Measurements from ENCODE around the gene CLN6.
"Not testable (repeated sequence)": the region's sequence is repeated elsewhere in the genome, so short reads cannot be mapped to it uniquely, and the experiment has no call there.

CLN6 gene

DNA sequence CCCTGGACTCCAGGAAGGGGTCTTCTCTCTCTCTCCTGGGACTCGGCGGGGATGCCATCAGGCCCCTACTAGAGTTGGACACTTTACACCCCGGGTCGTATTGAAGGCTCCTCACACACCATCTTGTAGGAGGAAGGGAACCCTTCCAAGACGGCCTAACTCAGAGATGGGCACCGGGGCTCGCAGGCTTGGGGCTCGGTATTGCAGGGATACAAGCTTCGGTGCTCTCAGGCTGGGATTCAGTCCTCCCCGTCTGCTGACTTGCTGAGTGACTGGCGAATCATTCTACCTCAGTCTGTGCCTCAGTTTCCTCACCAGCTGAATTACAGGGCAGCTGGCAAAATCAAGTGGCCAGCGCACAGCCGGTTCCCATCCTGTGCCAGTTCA lies 24.0 kb downstream of the CLN6 start:
- DNase-seq = no peak

DNA sequence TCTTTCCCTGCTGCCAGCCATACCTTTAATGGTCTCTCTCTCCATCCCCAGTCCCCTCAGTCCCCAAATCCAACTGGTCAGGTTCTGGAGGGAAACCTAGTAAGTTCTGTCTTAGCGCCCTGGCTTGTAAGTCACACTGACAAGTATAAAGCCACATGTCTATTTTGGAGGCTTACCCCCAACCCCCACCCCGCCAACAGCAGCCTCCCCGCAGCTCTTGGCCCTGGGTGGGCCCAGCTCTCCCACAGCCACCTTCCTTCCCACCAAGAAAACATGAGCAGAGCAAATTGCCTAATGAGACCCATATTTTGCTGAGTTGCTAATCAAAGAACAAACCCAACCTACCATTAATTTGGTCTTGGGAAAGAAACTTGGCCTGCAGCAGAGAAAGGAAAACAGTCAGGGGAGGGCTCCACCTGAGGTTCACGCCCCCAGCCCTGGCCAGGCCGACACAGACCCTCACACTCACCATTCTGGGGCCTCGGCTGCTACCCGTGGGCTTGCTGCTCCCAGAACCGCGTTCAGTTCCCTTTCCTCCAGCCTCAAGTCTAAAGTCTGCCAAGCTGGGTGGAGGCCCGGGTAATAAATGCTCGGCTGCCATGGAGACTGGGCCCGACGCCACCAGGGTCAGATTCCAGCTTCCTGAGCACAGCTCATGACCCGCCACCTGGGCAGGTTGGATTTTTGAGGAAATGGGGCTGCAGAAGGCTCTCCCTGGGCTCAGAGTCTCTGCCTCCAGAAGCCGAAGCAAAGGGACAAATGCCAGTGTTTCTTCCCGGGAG lies 24.6 kb downstream of the CLN6 start, which contains the start of gene CALML4:
CALML4 (minus strand) TSS at position 557 of the 782 bp plus-strand sequence; CDS start at position 472, 85 bp downstream.
- DNase-seq = no peak

DNA sequence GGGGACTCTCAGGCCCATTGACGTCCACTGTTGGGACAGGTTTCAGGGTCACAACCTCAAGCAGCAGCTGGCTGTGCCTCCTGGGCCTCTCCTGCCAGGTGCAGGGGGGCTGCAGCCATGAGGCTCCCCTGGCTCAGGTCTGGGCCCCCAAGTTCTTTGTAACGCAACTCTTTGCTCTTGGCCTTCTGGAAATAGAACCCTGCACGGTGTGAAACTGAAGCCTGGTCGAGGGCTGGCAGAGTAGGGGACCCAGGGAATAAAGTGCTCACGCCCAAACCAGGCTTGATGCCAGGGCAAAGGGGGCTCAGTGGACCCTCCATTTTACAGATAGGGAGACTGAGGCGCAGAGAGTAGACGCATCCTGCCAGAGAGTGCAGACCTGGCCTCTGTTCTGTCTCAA lies 25.2 kb downstream of the CLN6 start:
- DNase-seq = no peak

DNA sequence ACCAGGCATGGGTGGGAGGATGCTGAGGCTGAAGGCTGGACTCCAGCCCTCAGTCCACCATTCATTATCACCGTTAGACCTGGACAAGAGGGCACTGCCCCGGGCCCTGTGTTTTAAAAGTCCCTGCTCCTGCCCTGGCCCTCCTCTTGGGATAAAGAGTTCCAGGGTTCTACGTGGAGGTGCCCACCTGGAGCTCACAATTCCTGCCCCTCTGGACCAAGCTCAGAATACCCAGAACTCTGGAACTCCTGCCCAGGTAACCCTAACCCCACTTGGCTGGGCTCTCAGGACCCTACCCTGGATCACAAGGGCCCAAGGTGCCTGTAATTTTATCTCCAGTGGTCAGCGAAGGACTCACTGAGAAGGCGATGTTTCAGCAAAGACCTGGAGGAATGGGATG lies 25.6 kb downstream of the CLN6 start:
- DNase-seq = no peak

DNA sequence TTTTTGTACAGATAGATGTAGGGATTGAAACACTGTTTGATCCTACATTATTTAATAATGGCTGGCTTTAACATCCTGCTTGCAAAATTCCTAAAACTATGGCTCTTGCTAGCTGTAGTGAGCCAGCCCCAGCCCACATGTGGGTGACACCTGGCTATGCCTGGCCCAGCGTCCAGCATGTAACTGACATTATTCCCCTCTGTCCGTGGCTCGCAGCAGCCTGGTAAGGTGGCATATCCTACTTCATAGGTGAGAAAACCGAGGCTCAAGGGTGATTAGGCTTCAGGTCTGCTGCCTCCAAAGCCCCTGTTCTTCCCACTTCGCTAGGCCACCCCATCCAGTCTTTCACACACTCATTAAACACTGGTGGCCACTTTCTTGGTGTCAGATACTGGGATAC lies 26.0 kb downstream of the CLN6 start:
- no peak for DNase-seq

DNA sequence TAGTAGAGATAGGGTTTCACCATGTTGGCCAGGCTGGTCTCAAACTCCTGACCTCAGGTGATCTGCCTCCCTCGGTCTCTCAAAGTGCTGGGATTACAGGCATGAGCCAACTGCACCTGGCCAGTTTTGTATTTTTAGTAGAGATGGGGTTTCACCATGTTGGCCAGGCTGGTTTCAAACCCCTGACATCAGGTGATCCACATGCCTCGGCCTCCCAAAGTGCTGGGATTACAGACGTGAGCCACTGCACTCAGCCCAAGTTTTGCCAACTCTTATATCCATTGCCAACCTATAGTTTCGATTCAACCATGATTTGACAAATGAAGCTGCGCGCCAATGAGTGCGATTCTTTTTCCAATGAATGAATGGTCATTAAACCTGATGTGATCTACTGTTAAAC lies 26.5 kb downstream of the CLN6 start:
- not testable (repeated sequence) for DNase-seq

DNA sequence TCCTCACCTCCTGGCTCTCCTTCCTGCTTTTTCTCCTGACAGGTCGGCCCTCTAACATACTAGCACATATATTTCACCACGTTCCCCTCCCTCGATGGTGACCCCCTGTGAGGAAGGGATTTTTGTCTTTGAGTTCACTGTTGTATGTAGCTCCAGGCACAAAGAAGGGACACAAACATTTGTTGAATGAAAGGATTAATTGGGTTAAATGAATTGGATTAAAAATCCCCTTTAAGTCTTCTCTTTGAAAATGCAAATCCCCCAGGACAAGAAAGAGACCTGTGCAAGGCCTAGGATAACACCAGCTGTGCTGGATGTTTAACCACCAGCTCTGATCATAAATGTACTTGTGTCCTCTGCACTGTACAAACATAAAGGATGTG lies 27.7 kb downstream of the CLN6 start:
- no peak for DNase-seq

DNA sequence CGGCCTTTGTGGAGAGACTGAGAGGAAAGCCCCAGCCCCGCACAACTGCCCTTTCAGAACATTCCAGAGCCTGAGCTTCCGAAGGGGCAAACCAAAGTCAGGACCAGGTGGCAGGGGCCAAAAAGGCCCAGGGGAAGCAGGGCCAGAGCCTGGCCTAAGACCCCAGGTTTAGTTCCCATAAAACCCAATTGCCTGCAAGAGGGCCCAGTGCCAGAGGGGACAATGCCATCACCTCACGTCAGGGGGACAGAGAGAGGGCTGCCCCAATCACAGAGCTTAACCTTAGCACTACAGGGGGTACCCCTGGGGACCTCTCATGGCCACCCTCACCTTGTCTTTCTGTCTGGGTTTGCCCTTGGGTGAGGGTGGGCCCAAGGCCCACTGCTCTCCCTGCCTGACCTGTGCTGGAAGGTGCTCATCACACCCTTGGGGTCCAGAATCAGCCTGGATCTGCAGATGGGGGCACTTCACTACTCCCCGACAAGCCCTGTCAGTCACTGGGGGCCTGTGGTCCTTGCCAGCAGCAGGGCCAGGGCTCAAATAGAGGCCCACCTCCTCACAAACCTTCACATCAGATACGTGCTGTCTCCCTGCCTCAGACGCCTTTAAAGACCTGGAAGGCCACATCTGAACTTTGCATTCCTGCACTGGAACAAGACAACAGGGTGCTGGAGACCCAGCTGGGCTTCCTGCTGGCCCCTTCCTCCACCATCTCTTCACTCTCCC lies 28.2 kb downstream of the CLN6 start:
- DNase-seq = no peak

DNA sequence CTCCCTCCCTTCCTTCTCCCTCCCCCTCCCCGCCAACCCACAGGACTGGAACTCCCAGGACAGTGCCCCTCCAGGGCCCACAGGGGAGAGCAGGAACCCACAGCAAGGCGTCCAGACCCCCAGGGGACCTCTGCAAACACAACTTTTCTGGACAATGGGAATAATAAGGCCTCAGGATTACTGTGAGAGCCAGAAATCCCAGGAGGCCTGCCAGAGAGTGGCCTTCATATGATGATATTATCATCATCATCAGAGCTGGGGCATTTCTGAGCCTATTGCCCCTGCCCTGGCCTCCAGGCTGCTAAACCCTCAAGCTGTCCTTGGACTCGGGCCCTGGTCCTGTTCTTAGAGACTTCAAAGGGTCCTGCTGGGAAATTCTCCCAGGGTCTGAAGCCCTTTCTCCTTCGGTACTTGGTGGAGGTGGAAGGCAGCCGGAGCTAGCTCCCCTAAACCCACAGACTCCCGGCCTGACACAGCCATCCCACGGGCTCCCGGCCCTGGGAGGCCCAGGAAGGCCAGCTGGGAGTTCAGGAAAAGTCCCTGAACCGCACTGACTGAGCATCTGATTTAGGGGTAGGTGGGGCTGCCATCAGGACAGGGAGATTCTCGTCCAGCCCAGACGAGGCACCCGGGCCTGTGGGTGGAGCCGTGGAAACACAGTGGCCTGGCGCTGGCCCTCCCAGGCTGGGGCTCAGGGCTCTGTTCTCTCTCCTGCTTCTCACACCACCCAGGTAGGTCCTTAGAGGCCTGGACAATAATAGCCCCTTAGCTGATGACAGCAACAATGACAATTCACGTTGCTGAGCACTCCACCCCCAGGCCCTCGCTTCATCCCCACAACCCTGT lies 29.3 kb downstream of the CLN6 start:
- no peak for DNase-seq

DNA sequence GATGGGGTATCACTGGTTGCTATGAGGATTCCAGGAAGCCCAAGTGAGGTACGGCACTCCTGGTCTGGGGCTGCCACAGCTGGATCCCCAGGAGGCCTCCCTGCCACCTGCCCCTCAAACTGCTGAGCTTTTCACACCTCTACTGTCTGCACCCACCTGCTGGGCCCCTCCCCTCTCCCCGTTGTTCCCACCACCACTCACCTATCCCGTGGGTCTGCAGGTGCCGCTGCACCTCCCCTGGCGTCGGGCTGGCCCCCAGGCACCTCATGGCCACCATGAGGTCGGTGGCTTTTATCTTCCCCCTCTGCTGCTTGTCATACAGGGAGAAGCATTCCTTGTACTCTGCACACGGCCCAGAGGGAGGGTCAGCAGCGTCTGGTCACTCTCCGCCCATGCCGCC lies 30.2 kb downstream of the CLN6 start:
- DNase-seq = no peak

DNA sequence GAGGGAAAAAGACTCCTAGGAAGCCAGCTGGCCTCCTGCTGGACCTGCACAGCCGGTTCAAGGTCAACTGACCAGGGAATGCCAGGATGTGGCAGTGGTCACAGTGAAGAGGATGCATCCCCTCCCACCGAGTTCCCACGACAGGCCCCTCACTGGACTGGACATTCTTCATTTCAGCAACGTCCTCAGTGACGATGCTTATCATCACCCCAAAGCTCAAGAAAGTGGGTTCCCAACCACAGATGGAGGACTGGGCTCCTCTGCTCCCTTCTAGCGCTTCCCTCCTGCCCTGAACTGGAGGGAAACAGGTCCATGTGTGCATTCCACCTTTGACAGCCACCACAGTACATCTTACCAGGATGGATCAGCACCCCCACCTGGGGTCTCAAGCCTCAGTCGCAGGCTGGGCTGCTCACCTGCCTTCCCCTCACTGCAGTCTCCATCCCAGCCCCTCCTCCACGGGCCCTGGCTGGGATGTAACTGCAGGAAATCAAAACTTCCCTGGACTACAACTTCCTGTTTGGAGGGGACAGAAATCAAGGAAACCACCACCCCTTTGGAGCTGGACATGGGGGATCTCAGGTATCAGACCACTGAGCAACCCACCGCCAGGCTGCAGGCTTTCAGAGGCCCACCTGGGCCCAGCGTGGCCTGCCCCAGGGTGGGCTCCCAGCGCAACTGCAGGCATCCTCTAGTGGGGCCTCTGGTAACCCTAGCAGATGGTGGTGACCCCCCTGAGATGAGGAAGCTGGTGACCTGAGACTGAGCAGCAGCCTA lies 31.7 kb downstream of the CLN6 start:
- DNase-seq = no peak

DNA sequence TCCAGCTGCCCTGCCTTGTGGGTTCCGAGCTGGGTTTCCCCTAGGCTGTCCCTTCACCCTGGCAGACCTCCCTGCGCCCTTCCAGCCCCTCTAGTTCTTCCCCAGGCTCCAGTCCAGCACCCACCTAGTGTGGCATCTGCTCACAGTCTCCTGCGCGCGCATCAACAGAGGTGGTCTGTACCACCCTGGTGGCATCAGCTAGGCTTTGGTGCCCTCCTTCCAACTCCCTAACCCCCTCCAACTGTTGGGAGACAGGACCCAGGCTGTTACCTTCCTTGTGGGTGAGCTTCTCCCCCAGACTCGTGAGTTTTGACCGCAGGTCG lies 32.4 kb downstream of the CLN6 start:
- no peak for DNase-seq

DNA sequence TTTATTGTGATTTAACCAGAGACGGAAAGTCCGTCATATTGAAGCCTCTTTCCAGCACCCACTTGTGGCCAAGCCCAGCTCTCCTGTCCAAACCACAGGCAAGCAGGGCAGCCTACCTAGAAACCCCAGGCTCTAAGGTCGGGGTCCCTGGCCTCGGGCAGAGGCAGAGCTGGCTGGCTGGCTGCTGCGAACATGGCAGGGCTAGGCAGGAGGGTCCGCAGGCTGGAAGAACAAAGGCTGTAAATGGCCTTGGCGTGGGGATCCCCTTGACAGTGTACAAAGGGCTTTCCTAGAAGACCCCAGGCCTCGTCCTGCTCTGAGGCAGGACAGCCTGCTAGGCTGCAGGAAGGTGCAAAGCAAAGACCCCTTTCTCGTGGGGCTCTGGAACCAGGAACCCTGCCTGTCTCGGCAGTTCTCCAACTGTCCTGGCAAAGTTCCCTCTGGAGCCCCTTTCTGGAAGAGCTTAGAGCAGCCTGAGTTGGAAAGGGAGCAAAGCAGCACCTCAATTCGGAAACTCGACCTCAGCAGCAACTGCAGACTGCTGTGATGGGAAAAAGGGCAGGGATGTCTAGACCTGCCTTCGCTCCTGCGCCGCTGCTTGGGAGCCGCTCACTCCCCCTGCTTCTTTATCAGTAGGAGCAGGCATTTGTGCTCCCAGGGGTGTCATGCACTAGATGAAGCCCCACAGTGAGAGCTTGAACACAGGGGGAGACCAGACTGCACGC lies 32.9 kb downstream of the CLN6 start:
- no peak for DNase-seq

DNA sequence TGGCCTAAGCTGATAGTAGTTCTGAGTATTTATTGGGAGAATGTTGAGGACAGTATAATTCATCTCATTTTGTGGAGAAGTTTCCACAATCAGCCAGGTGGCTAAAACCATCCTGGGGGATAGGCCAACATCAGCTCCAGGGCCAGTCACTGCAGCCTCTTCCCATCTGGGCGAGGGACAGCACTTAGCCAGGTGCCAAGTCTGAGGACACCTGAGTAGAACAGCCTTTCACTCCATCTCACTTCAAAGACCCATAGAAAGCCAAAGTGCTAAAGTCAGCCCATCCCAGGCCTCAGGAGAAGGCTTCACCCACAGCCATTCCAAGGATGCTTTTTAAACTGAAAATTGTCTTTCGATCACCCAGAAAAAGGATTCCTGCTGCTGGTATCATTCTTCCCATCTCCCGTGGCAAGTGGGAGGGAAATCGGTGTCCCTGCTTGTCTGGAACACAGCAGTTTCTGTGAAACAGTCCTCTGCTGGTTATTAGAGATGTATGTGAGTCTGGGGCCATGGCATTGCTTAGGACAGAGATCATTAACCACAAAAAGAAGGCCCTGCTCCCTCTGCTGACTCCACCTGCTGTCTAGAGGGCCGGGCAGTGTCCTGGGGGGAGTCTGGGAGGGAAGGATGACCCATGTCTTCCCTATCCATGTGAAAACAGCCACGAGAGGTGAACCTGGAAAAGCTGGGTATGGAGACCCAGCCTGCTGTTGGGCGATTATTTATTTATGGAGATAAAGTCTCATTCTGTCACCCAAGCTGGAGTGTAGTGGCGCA lies 34.0 kb downstream of the CLN6 start:
- DNase-seq = no peak

DNA sequence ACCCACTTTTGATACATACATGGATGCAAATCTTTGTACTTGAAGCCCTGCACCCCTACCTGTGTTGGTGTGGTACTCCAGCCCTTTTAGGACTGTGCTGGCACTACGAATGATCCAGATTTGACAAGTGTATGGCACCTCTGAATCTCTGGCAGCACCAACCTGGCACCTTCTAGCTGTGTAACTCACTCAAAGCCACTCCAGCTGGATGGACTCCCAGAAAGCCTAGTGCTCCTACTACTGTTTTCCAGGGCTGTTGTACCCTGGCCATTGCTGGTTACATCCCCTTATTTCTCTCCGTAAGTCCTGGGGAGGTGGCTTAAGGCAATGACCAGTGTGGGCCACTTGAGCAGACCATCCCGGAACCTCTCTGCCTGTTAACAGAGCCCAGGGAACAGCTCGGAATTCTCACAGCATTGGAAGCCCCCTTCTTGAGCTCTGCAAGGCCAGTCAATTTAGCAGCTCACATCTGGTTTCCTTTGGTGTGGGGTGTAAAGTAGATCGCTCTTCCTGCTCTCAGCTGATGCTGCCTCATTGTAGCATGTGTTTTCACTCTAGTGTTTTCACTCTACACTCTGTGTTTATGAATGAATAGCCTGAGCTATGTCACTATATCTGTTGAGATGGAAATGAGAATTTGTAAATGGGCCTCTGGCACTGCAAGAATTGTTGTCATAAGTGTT lies 36.6 kb downstream of the CLN6 start:
- DNase-seq = no peak

DNA sequence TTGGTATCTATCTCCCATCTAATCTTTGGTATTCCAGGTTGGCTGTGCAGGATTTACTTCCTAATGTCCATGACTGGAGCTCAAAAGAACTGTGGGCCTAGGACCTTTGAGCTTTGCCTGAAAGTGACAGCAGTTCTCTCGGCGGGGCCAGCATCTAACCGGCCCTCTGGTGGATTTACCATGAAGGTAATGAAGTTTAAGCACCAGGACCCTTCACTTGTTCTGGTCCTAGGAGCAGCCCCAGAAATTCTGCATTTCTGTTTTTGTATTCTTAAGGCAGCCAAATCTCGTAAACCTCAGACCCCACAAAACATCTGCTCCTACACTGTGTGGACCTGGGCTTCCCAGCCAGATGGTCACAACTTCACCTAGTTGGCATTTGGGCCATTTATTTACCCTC lies 37.4 kb downstream of the CLN6 start:
- no peak for DNase-seq

DNA sequence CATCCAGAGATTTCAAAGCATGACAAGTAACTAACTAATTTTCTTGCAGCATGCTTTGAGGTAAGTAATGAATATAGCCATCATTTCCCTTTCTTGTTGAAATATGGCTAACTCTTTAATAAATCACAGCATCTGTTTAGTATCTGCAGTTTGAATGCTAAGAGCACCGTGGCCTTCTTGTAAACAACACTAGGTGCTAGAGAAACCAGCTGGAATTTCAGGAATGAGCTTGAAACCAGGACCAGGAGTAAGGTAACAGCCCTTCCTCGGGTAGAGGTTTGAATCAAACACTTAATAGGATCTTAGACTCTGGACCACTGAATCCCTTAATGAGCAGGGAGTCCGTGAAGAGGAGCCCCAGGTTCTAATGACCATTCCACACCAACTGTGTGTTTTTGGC lies 38.0 kb downstream of the CLN6 start:
- no peak for DNase-seq

DNA sequence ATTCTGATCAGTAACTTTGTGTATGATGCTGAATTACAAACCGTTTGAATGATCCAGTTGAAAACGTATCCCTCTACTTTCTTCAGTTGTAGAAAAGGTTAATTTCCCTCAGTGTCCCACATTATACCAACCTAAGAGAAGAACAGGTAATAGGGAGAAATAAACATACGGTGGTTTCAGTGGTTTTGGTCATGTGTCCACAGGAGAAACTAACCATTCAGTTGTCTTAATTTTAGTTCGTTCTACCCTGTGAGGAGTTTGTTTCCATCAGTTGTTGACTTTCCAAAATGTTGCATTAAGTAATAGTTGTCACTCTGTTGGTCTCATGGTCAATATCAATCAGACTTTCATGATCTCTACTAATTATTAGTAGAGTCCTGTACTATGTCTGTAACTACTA lies 39.5 kb downstream of the CLN6 start:
- no peak for DNase-seq

DNA sequence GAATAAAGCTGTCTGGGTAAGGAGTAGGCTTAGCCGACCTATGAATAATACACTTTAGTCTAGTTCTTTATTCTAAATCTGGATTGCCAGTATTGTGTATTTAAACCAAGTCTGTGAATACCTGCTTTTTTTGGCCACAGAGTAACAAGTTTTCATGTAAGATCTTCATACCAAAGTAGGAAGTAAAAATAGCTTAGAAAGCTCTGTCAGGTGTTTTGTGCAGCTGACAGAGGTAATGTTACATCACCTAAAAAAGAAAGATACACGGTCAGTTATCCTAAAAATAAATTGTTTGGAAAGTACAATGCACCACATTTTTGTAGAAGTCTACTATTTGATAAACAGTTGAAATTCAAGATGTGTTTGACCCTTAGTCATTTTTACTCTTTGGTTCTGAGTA lies 40.9 kb downstream of the CLN6 start:
- DNase-seq = no peak

DNA sequence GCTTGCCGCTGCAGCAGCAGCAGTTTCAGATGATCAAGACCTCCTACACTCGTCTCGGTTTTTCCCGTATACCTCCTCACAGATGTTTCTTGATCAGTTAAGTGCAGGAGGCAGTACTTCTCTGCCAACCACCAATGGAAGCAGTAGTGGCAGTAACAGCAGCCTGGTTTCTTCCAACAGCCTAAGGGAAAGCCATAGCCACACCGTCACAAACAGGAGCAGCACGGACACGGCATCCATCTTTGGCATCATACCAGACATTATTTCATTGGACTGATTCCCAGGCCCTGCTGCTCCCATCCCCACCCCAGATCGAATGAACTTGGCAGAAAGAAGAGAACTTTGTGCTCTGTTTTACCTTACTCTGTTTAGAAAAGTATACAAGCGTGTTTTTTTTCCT lies 42.0 kb downstream of the CLN6 start:
- DNase-seq = no peak
